HG02623 (cell line): ENCODE results near the gene SLC45A3.
A peak's percentile ranks its signal among the peaks of the same experiment; 100 is the strongest.
"Not testable (repeated sequence)": the region's sequence is repeated elsewhere in the genome, so short reads cannot be mapped to it uniquely, and the experiment has no call there.

ENCODE experiments used
- ATAC-seq: cut with Tn5 transposase; IDR thresholded peaks from one replicate; pipeline ENCODE4 v1.9.1; 2021; ENCODE audit warnings: moderate library complexity; ENCODE audit not compliant: unreplicated experiment

Gene SLC45A3, protein sequence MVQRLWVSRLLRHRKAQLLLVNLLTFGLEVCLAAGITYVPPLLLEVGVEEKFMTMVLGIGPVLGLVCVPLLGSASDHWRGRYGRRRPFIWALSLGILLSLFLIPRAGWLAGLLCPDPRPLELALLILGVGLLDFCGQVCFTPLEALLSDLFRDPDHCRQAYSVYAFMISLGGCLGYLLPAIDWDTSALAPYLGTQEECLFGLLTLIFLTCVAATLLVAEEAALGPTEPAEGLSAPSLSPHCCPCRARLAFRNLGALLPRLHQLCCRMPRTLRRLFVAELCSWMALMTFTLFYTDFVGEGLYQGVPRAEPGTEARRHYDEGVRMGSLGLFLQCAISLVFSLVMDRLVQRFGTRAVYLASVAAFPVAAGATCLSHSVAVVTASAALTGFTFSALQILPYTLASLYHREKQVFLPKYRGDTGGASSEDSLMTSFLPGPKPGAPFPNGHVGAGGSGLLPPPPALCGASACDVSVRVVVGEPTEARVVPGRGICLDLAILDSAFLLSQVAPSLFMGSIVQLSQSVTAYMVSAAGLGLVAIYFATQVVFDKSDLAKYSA

DNA sequence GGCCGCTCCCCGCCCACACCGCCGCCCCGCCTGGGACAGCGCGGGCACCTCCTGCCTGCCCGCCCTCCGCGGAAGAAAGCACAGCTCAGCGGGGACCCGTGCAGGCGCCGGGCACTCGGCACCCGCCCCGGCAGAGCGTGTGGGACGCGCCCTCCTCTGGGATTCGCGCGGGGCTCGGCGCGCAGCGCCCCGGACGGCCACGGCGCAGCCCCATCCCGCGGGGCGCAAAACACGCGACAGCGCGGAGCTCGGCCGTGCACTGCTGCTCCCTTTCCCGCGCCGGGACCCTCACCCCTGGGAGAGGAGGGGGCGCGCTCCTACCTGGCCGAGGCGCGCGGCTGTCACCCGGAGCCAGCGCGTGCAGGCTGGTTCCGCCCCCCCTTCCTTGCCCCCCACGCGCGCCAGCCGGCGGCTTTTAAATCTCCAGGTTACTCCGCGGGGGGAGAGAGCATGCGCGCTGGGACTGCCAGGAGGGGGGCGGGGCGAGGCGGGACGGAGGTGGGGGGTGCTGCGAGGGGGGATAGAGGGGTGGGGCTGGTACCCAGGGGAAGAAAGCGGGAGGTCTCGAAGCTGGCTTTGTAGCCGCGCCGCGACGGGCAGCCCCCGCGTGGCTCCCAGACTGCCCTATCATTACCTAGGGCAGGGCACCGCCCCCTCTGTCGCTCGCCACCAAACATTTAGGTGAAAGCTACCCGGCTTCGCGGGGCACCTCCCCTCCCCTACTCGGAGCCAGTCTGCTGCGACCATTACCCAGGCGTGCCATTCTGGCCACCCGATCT is at the start of gene SLC45A3:
Gene SLC45A3, minus strand, starts transcription at position 437 of the 779 bp plus-strand sequence. CDS start 15,853 bp downstream, outside the sequence.
- no peak for ATAC-seq

- no peak for ATAC-seq
Measured at GRCh38 chr1:205726619-205727125, 46.4 kb upstream of the SLC45A3 start.

GRCh38 chr1:205725514-205725913 is 45.2 kb upstream of the SLC45A3 start:
- no peak for ATAC-seq

GRCh38 chr1:205720740-205721139 is 40.4 kb upstream of the SLC45A3 start:
- not testable (repeated sequence) for ATAC-seq

GRCh38 chr1:205719762-205720161 is 39.5 kb upstream of the SLC45A3 start:
- no peak for ATAC-seq

DNA sequence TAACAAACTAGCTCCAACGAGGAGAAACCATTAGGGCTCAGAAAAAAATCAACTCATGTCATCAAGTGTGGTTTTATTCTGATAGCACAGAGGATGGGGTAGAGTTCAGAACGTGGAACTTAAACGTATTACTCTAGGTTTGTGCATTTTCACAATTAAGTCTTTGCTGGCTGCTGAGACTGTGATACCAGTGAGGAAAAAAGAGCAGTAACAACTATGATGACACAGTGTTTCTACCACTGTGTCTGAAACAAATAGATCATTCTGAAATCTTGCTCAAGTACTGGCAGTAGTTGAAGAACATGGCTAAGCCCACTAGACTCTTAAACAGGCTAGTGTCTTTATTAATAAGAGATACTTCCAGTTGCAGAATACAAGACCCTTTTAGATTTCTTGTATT is 38.7 kb upstream of the SLC45A3 start:
- ATAC-seq, result no peak

DNA sequence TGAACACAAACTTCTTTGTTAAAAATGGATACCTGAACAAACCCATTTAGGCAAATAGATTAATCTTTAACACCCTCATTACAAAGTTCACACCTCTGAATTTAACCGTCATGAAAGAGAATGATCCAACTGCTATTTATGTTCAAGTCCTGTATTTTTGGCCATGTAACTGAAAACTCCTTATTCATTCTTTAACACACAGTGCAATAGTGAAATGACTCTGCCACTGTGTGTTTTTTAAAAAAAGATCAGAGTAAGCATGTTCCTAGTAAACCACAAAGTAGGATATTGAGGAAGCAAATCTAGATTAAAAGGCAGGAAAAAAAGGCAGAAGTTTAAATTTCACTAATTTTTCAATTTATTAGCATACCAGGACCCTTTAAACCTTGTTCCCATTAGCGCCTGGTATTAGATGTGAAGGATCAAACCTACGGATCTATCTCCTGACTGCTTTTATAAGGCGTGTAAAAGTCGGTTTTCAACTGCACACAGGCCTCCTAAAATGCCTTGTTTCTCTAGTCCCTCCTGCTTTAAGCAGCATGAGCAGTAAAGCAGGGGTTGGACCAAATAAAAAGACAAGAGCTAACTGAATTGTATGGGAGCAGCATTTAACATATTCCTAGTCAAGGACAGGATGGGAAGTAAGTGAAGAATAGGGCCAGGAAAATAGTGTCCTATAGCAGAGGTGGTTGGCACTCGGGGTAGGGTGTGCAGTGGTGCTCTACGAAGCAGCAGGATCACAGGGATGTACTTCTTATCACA is 36.2 kb upstream of the SLC45A3 start:
- no peak for ATAC-seq

DNA sequence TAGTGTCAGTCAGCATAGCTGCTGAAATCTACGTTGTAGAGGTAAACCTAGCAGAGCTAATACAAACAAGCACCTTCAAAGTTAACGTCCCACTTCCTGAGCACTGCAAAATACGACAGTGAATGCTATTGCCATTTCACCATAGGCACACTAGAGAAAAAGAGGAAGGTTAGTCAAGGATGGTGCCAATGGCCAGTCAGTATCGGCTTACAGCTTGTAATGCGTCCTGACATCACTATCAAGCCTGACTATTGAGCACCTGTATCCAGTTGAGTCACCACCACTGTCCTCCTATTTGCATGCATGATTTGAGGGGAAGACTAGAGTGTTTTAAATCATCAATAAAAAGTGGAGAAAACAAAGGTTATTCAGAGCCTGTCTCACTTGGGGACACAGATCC is 35.3 kb upstream of the SLC45A3 start:
- no peak for ATAC-seq

DNA sequence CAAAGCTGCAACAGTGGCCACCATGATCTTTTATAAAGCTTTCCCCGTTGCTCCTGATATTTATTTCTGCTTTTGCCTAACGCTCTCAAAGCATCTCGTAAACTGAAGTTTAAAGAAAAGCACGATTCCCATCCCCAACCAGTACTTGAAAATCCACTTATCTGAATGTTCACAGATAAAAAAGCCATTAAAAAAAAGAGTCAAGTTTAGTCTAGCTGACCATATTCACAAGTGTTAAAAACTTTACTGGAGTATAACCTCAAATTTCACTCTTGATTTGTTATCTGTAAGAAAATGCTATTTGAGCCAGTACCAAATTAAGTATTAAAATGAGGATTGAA is 34.6 kb upstream of the SLC45A3 start:
- ATAC-seq, result no peak

DNA sequence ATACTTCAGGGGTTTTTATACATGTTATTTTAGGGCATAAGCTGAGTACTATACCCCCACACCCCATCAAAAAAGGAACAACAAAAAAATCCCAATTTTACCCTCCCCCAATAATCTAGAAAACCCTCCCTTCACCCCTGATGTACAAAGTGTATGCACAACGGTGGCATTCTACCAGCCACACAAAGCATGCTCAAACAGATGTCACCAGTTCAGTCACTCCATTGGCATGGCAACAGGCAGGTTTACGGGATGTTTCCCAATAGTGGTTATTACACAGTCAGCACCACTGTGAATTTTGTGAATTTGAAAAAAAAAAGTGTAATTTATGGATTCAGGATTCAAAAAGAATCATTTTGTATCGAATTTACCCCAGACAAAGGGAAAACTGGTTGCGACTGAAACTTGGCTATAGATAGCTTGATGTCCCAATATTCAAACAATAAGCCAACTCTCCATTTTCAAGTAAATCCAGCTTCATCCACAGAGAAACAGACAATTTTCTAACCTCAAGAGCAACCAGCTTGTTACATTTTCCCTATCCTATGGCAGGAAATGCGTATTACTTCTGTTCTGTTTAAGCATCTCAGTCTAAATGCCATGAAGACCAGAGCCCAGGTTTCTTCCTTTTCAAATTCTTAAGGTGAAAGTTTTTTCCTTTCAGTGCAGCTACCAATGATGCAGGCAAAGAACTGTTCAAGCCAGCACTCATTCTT is 34.0 kb upstream of the SLC45A3 start:
- no peak for ATAC-seq

DNA sequence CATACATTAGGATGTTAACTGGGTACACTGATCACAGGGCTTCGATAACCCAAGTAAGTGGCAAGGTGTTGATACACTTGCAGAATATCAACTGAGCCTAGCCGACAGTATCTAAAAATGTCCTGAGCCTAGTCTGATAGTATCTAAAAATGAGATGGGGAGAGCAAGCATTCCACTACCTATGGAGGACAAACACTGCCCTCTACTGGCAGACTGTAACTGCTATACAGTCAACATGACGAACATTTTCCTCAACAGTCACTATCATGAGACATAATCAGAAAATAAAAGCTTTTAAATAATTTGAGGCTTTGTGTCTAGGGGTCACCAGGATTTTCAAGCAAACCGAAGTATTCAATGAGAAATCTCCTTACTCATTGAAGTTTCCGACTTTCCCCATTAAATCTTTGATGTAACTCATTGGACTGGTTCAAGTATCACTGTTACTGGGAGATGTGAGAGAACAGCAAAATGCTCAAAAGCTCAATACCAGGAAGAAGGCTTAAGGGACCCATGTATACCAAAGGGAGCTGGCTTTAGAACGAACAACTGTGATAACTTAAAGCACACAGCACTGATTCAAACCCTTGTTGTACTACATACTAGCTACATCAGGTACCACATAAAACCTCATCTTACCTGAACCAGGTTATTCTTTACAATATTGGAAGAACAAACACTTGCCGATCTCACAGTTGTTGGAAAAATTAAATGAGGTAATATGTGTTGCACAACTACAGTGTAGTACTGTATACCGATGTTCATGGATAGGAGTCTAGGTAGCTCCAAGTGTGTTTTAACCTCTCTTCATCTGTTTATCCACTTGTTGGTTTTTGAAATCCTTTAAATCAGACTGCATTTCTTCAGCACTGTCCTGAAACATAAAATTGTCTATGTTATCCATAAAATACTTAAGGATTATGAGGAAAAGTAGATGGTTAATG is 31.1 kb upstream of the SLC45A3 start:
- peak; percentile 47 for ATAC-seq

GRCh38 chr1:205710201-205711062 is 30.1 kb upstream of the SLC45A3 start:
- ATAC-seq, result no peak

DNA sequence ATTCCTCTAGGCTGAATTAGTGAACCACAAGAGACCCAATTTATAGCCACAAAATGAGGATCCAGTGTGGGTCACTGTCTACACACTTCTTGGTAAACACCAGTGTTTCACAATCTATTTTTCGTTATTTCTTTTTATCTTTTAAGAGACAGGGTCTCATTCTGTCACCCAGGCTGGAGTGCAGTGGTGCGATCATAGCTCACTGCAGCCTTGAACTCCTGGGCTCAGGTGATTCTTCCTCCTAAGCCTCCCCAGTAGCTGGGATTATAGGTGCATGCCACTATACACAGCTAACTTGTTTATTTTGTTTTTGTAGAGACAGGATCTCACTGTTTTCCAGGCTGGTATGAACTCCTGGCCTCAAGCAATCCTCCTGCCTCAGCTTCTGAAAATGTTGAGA is 29.3 kb upstream of the SLC45A3 start:
- no peak for ATAC-seq

DNA sequence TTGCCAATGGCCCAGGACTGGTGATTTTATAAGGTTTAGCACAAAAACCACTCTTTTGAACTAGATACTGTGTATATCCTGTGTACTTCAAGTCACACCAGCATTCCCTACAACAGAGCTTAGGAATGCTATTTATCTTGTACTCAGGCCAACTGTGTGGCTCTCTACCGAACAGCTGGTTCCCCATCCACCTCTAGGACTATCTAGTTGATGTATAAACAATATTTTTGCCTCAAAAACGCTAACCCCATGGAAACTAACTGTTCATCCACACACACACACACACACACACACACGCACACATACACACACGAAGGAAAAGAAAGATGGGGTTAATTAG is 28.7 kb upstream of the SLC45A3 start:
- ATAC-seq, result no peak

DNA sequence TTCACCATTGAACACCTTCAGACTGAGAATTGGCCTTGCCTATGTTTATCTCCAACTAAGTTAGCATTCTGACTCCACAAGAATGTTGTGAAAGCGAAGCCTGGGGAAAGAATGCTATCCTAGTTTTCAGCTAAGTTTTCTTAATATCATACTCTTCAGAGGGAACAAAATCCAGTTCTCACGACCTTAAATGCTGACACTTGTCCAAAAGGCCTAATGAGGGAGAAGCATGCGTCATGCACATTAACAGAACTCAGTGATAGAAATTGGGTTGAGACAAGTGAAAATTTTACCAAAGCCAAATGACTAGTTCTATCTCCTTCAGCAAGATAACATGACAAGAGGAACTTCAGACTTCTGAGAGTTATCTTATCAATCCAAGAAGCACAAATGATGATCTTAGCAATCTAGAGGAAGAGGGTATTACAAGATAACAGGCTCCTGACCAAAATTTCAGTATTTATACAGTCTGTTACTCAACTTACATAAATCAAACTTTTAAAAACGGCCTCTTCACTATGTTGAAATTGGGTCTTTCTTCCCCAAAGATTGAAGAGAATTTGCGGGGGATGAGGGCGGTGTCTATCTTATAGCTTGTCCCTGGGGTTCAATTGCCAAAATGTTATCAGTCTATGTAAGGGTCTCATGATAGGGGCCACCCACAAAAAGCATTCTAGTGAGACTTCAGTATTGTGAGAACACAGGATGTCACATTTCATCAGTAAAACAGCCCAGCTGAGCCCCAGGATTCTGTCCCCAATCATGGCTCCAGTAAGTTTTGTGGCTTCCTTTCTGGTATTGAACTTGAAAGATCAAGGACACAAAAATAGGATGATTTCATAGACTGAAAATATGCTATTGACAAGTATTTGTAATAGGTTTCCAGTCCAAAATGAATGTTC is 26.5 kb upstream of the SLC45A3 start:
- no peak for ATAC-seq

- no peak for ATAC-seq
Measured at GRCh38 chr1:205704903-205705302, 24.6 kb upstream of the SLC45A3 start.

GRCh38 chr1:205703072-205703471 is 22.8 kb upstream of the SLC45A3 start:
- ATAC-seq, result no peak
